Ecto neural progenitor cell (in vitro differentiated cells): ENCODE results near the gene ANO9.
"Not testable (repeated sequence)": the region's sequence is repeated elsewhere in the genome, so short reads cannot be mapped to it uniquely, and the experiment has no call there.

Experiments used
- DNase-seq: peaks from one replicate; pipeline ENCODE4 v3.0.0-alpha.2; 2018; ENCODE audit warnings: low spot score

Gene ANO9

GRCh38 chr11:400241-400689 is 41.5 kb downstream of the ANO9 start:
- DNase-seq, result no peak

- DNase-seq, result no peak
Observed at GRCh38 chr11:399731-400211, 42.0 kb downstream of the ANO9 start.

- DNase-seq, result no peak
Observed at GRCh38 chr11:398826-399225, 43.0 kb downstream of the ANO9 start.

- no peak for DNase-seq
Observed at GRCh38 chr11:396948-397548, 44.8 kb downstream of the ANO9 start.

- no peak for DNase-seq
Observed at GRCh38 chr11:396511-396947, 45.3 kb downstream of the ANO9 start.

GRCh38 chr11:395866-396265 is 45.9 kb downstream of the ANO9 start:
- DNase-seq, result no peak

- DNase-seq, result no peak
Observed at GRCh38 chr11:394858-395655, 46.8 kb downstream of the ANO9 start.

- peak; percentile 72 for DNase-seq
Observed at GRCh38 chr11:394034-394857, 47.6 kb downstream of the ANO9 start, which contains the start of gene PKP3. TSS of gene PKP3 (plus strand) at chr11:394209. CDS start at chr11:394293, 84 bp downstream.

- DNase-seq, result no peak
Observed at GRCh38 chr11:393219-394033, 48.4 kb downstream of the ANO9 start.

- no peak for DNase-seq
Observed at GRCh38 chr11:392102-392777, 49.6 kb downstream of the ANO9 start.

GRCh38 chr11:391117-392017 is 50.4 kb downstream of the ANO9 start:
- DNase-seq, result no peak

- DNase-seq, result no peak
Observed at GRCh38 chr11:390175-390574, 51.6 kb downstream of the ANO9 start.

GRCh38 chr11:389369-389768 is 52.4 kb downstream of the ANO9 start:
- not testable (repeated sequence) for DNase-seq

GRCh38 chr11:387193-387793 is 54.5 kb downstream of the ANO9 start:
- DNase-seq, result no peak

GRCh38 chr11:386483-386882 is 55.3 kb downstream of the ANO9 start:
- DNase-seq, result no peak

GRCh38 chr11:385594-386351 is 56.0 kb downstream of the ANO9 start:
- DNase-seq, result no peak

GRCh38 chr11:384511-384910 is 57.3 kb downstream of the ANO9 start:
- DNase-seq, result no peak

GRCh38 chr11:383431-383830 is 58.4 kb downstream of the ANO9 start:
- no peak for DNase-seq
